Measurements from ENCODE around the gene NKG7. TPM values are rescaled to one million over a fixed set of nuclear protein-coding genes. Genes with fewer than 3 reads are reported as not detected.
A peak's percentile ranks its signal among the peaks of the same experiment; 100 is the strongest.

The NKG7 gene
- total and polyA plus RNA-seq, 2 of the 13 experiments (the other 11 are each of a cell fraction or from before 2014, with no cell fraction given) = 0.40 TPM; not detected in 1

GRCh38 chr19:51341066-51341465 lies 31.4 kb downstream of the NKG7 start:
- intact Hi-C loops (cut with micrococcal nuclease; ENCODE audit: unreplicated experiment) = no loop called here
- no peaks in the 10 kb centered on the region for H3K9me3 ChIP-seq (ENCODE audit: low read length)
- peaks cover 8 to 19% of the 10 kb centered on the region in 2 experiments for H3K36me3 ChIP-seq (replicated peaks in 1 of 2; ENCODE audit: control insufficient read depth in 1 of 2, insufficient read depth in 2 of 2, low read length in 2 of 2)
- POLR2A ChIA-PET = interaction anchor here (1.0 to 6.9 kb wide), 11 partner anchors 10 to 67 kb away, joined by 4 to 211 read pairs (median 13); partner anchors contain the start of genes ETFB, LIM2 and NKG7
- FAIRE-seq (no peak), ATAC-seq (no peak), DNase-seq (ENCODE audit: low spot score) (no peak)
- H3K27ac ChIP-seq (ENCODE audit: extremely low read length, insufficient read depth, low read length) = peak overlapping the region; percentile 67
- WGBS (ENCODE audit: low lambda C conversion rate) = 86% methylated on average over 15 of the region's 18 CpGs
- peak overlapping the region; percentile 45 to 64 (median 59); a peak in 5 of 6 replicates for H3K4me3 ChIP-seq (replicated peaks in 1 of 3; ENCODE audit: insufficient read depth in 1 of 3, low read depth in 2 of 3, low read length in 3 of 3)
- H3K27me3 ChIP-seq (ENCODE audit: control insufficient read depth in 1 of 2, insufficient read depth in 2 of 2, low read length in 2 of 2) = no peaks in the 10 kb centered on the region
- peaks cover 66% of the 10 kb centered on the region for H3K4me1 ChIP-seq (ENCODE audit: insufficient read depth, low read length)
- TF ChIP-seq AGO2 (optimal IDR thresholded peaks at IDR 0.05; ENCODE audit: low read depth, low read length) (peak; percentile 25), ELF3 (CRISPR knock-in tag; IDR thresholded peaks at IDR 0.05) (no peak)
- no peaks in the 10 kb centered on the region for H3K79me2 ChIP-seq (ENCODE audit: insufficient read depth, low read length)
- no TSS peak for BruUV-seq (replicated peaks)
- in situ Hi-C loops (cut with HindIII; ENCODE audit: extremely low pct_ligation_motif_present, low pct_unique_long_range_greater_than_20kb) = loop anchor here (5.0 kb wide), 1 partner anchor 56 kb away; no protein-coding TSS in a partner anchor
- peak overlapping the region; percentile 71 for H3K4me2 ChIP-seq (ENCODE audit: low read depth, low read length)
- CTCF ChIA-PET (ENCODE audit: low intra/inter-chr PET ratio, low total read pairs) = no interaction called here
- no peak overlapping the region for H2AFZ ChIP-seq (ENCODE audit: low read length)
- H4K20me1 ChIP-seq (ENCODE audit: insufficient read depth, low read length) = peaks cover 15% of the 10 kb centered on the region; the same call in 1 of the 2 replicates
- H3K9ac ChIP-seq (ENCODE audit: insufficient read depth, low read depth, low read length) = peak overlapping the region; percentile 73

GRCh38 chr19:51339687-51340656 lies 32.5 kb downstream of the NKG7 start:
- no peaks in the 10 kb centered on the region for H3K27me3 ChIP-seq (ENCODE audit: control insufficient read depth in 1 of 2, insufficient read depth in 2 of 2, low read length in 2 of 2)
- peaks cover 9% of the 10 kb centered on the region; the same call in 1 of the 2 replicates for H4K20me1 ChIP-seq (ENCODE audit: insufficient read depth, low read length)
- in situ Hi-C loops (cut with HindIII; ENCODE audit: extremely low pct_ligation_motif_present, low pct_unique_long_range_greater_than_20kb) = loop anchor here (5.0 kb wide), 1 partner anchor 57 kb away; no protein-coding TSS in a partner anchor
- peak overlapping the region; percentile 73 for H3K9ac ChIP-seq (ENCODE audit: insufficient read depth, low read depth, low read length)
- WGBS (ENCODE audit: low lambda C conversion rate) = 64% methylated on average over 82 of the region's 107 CpGs
- TSS peak; percentile 72 for BruUV-seq (replicated peaks)
- ChIA-PET POLR2A (interaction anchor here (0.6 to 6.9 kb wide), 17 partner anchors 11 to 256 kb away, joined by 3 to 211 read pairs (median 7); partner anchors contain the start of genes ETFB, LIM2 and NKG7), CTCF (ENCODE audit: low intra/inter-chr PET ratio, low total read pairs) (interaction anchor here (1.0 to 3.1 kb wide), 5 partner anchors 27 to 99 kb away, joined by 3 to 38 read pairs (median 9); no protein-coding TSS in a partner anchor)
- peak overlapping the region; percentile 67 for H3K27ac ChIP-seq (ENCODE audit: extremely low read length, insufficient read depth, low read length)
- FAIRE-seq (no peak), ATAC-seq (peak; percentile 51), DNase-seq (ENCODE audit: low spot score) (peak; percentile 82)
- peaks cover 55% of the 10 kb centered on the region for H3K4me1 ChIP-seq (ENCODE audit: insufficient read depth, low read length)
- peak overlapping the region; percentile 86 for H3K4me2 ChIP-seq (ENCODE audit: low read depth, low read length)
- no peak overlapping the region for H2AFZ ChIP-seq (ENCODE audit: low read length)
- H3K4me3 ChIP-seq (replicated peaks in 1 of 3; ENCODE audit: insufficient read depth in 1 of 3, low read depth in 2 of 3, low read length in 3 of 3) = peak overlapping the region; percentile 45 to 80 (median 80); a peak in 5 of 6 replicates
- H3K9me3 ChIP-seq (ENCODE audit: low read length) = no peaks in the 10 kb centered on the region
- no peaks in the 10 kb centered on the region for H3K79me2 ChIP-seq (ENCODE audit: insufficient read depth, low read length)
- peaks cover 4 to 8% of the 10 kb centered on the region in 2 experiments; a peak in 4 of 5 replicates for H3K36me3 ChIP-seq (replicated peaks in 1 of 2; ENCODE audit: control insufficient read depth in 1 of 2, insufficient read depth in 2 of 2, low read length in 2 of 2)
- intact Hi-C loops (cut with micrococcal nuclease; ENCODE audit: unreplicated experiment) = loop anchor here (1.0 to 2.0 kb wide), 3 partner anchors 23 to 99 kb away; no protein-coding TSS in a partner anchor
- TF ChIP-seq SP1 (IDR thresholded peaks at IDR 0.05) (no peak), SP1 (CRISPR knock-in tag; IDR thresholded peaks at IDR 0.05) (0 out of 2 replicates have a peak, but pooled peaks have one; percentile 14), MTF2 (CRISPR knock-in tag; IDR thresholded peaks at IDR 0.05; ENCODE audit: borderline replicate concordance) (no peak), ZNF343 (CRISPR knock-in tag; IDR thresholded peaks at IDR 0.05) (no peak), NFE2 (CRISPR knock-in tag; IDR thresholded peaks at IDR 0.05) (no peak), ZNF646 (CRISPR knock-in tag; IDR thresholded peaks at IDR 0.05) (no peak), POLR2G (IDR thresholded peaks at IDR 0.05; ENCODE audit: low read depth, low read length) (peak; percentile 46; the same call in 1 of the 2 replicates), ERF (CRISPR knock-in tag; IDR thresholded peaks at IDR 0.05) (no peak)

Data from HepG2 (cell line).